Endothelial cell (in vitro differentiated cells): ENCODE results near the gene AEBP2. TPM values are rescaled to one million over a fixed set of nuclear protein-coding genes. Genes with fewer than 3 reads are reported as not detected.

Experiments used
- DNase-seq: peaks from one replicate; pipeline ENCODE4 v3.0.0; 2021; ENCODE audit warnings: low spot score
- H3K27ac Mint-ChIP-seq: one replicate; pipeline ENCODE4 v1.8.0; 2021; ENCODE audit warnings: mixed read lengths, inconsistent platforms; ENCODE audit not compliant: unreplicated experiment
- H3K27me3 Mint-ChIP-seq: one replicate; pipeline ENCODE4 v1.8.0; 2021; ENCODE audit warnings: mild to moderate bottlenecking, moderate library complexity, mixed read lengths, inconsistent platforms; ENCODE audit not compliant: unreplicated experiment
- H3K36me3 Mint-ChIP-seq: one replicate; pipeline ENCODE4 v1.8.0; 2021; ENCODE audit warnings: mild to moderate bottlenecking, low read depth, mixed read lengths, inconsistent platforms; ENCODE audit not compliant: unreplicated experiment
- H3K4me1 Mint-ChIP-seq: one replicate; pipeline ENCODE4 v1.8.0; 2021; ENCODE audit warnings: mild to moderate bottlenecking, mixed read lengths, inconsistent platforms; ENCODE audit not compliant: unreplicated experiment
- H3K4me3 Mint-ChIP-seq: one replicate; pipeline ENCODE4 v1.8.0; 2021; ENCODE audit warnings: mild to moderate bottlenecking, mixed read lengths, inconsistent platforms; ENCODE audit not compliant: unreplicated experiment
- H3K9me3 Mint-ChIP-seq: one replicate; pipeline ENCODE4 v1.8.0; 2021; ENCODE audit warnings: mixed read lengths, inconsistent platforms; ENCODE audit not compliant: unreplicated experiment
- CTCF ChIP-seq: fragments of 200-600 bp; sonication (generic); IDR thresholded peaks from one replicate; pipeline ENCODE4 v1.5.0; 2021; ENCODE audit warnings: antibody characterized with exemption; ENCODE audit not compliant: unreplicated experiment
- total RNA-seq: library from RNA; stranded (reverse); fragmentation: NEBNext Ultra II Directional; extraction: Animal tissue kit (Norgen Biotek cat#: 25700); gene quantifications from one replicate; pipeline ENCODE4 v1.2.1, GENCODE V29; 2021; ENCODE audit not compliant: unreplicated experiment

The AEBP2 gene
- total RNA-seq, 1 donor from 2014 or later, result 37.6 TPM

GRCh38 chr12:19539836-19540235 lies 100.5 kb downstream of the AEBP2 start:
- Mint-ChIP-seq H3K9me3 (no peaks in the 10 kb centered on the region), H3K27me3 (peaks cover 5% of the 10 kb centered on the region), H3K4me1 (peaks cover 7% of the 10 kb centered on the region), H3K4me3 (no peak overlapping the region), H3K27ac (peak overlapping the region; percentile 79), H3K36me3 (peaks cover 6% of the 10 kb centered on the region)
- no peak for DNase-seq
- TF ChIP-seq CTCF, result no peak

- no peak overlapping the region for H3K4me3 Mint-ChIP-seq
- DNase-seq, result no peak
- peak overlapping the region; percentile 46 for H3K27ac Mint-ChIP-seq
- H3K27me3 Mint-ChIP-seq, result peaks cover 5% of the 10 kb centered on the region
- no peaks in the 10 kb centered on the region for H3K9me3 Mint-ChIP-seq
- no peak for TF ChIP-seq CTCF
- no peaks in the 10 kb centered on the region for H3K36me3 Mint-ChIP-seq
- peaks cover 7% of the 10 kb centered on the region for H3K4me1 Mint-ChIP-seq
Measured at GRCh38 chr12:19542606-19543005, 103.3 kb downstream of the AEBP2 start.

GRCh38 chr12:19544353-19544752 lies 105.1 kb downstream of the AEBP2 start:
- no peak for TF ChIP-seq CTCF
- Mint-ChIP-seq H3K4me3 (no peak overlapping the region), H3K27me3 (peaks cover 5% of the 10 kb centered on the region), H3K27ac (no peak overlapping the region), H3K4me1 (peaks cover 5% of the 10 kb centered on the region), H3K36me3 (no peaks in the 10 kb centered on the region), H3K9me3 (no peaks in the 10 kb centered on the region)
- DNase-seq, result no peak

GRCh38 chr12:19545301-19545700 lies 106.0 kb downstream of the AEBP2 start:
- Mint-ChIP-seq H3K4me3 (no peak overlapping the region), H3K4me1 (no peaks in the 10 kb centered on the region), H3K9me3 (no peaks in the 10 kb centered on the region), H3K27me3 (peaks cover 2% of the 10 kb centered on the region), H3K27ac (no peak overlapping the region), H3K36me3 (no peaks in the 10 kb centered on the region)
- TF ChIP-seq CTCF, result no peak
- DNase-seq, result no peak

- H3K4me3 Mint-ChIP-seq, result no peak overlapping the region
- no peak for DNase-seq
- no peaks in the 10 kb centered on the region for H3K4me1 Mint-ChIP-seq
- peaks cover 2% of the 10 kb centered on the region for H3K27me3 Mint-ChIP-seq
- no peaks in the 10 kb centered on the region for H3K36me3 Mint-ChIP-seq
- no peak overlapping the region for H3K27ac Mint-ChIP-seq
- no peak for TF ChIP-seq CTCF
- H3K9me3 Mint-ChIP-seq, result no peaks in the 10 kb centered on the region
Measured at GRCh38 chr12:19546027-19546426, 106.7 kb downstream of the AEBP2 start.
